DND-41 (cell line): ENCODE measurements around the gene CDK5RAP1.
A peak's percentile ranks its signal among the peaks of the same experiment; 100 is the strongest.

Source experiments
- ATAC-seq: fragments of 200-7000 bp; cut with Tn5 transposase; 3 replicates; pipeline ENCODE4 v1.9.1; 2021; ENCODE audit warnings: low read depth; ENCODE audit not compliant: insufficient read depth
- DNase-seq: peaks from one replicate; pipeline ENCODE4 v3.0.0-alpha.2; 2020
- H2AFZ ChIP-seq: 2 replicates; pipeline ENCODE4 v1.6.0; 2012; ENCODE audit warnings: low read depth, low read length
- H3K27ac ChIP-seq: 2 replicates; pipeline ENCODE4 v1.5.1; 2012; ENCODE audit warnings: low read length, inconsistent platforms
- H3K27me3 ChIP-seq: fragments of 200-600 bp; sonication (generic); 2 replicates; pipeline ENCODE4 v1.6.0; 2012; ENCODE audit warnings: low read length, mild to moderate bottlenecking, inconsistent platforms; ENCODE audit not compliant: insufficient read depth, poor library complexity
- H3K36me3 ChIP-seq: 2 replicates; pipeline ENCODE4 v1.5.1; 2012; ENCODE audit warnings: low read length, inconsistent platforms; ENCODE audit not compliant: insufficient read depth
- H3K4me1 ChIP-seq: 2 replicates; pipeline ENCODE4 v1.5.1; 2012; ENCODE audit warnings: mild to moderate bottlenecking, low read length; ENCODE audit not compliant: insufficient read depth
- H3K4me2 ChIP-seq: 2 replicates; pipeline ENCODE4 v1.6.0; 2012; ENCODE audit warnings: mild to moderate bottlenecking, moderate library complexity, low read length, inconsistent platforms; ENCODE audit not compliant: insufficient read depth
- H3K4me3 ChIP-seq, 2 experiments: fragments of 200-600 bp in 1 of 2; shearing (Covaris generic) in 1 of 2; 2 replicates each; pipeline ENCODE4 v1.5.1; 2012 to 2016; ENCODE audit warnings: inconsistent platforms in 2 of 2, low read length in 2 of 2, mild to moderate bottlenecking in 2 of 2, low read depth in 1 of 2, moderate library complexity in 1 of 2
- H3K79me2 ChIP-seq: 2 replicates; pipeline ENCODE4 v1.6.0; 2012; ENCODE audit warnings: low read length, inconsistent platforms; ENCODE audit not compliant: insufficient read depth
- H3K9ac ChIP-seq: 2 replicates; pipeline ENCODE4 v1.6.0; 2012; ENCODE audit warnings: low read depth, mild to moderate bottlenecking, inconsistent platforms, low read length, moderate library complexity
- H3K9me3 ChIP-seq: 2 replicates; pipeline ENCODE4 v1.5.1; 2012; ENCODE audit warnings: low read length, moderate library complexity, mild to moderate bottlenecking, inconsistent platforms; ENCODE audit not compliant: insufficient read depth, severe bottlenecking
- H4K20me1 ChIP-seq: 2 replicates; pipeline ENCODE4 v1.6.0; 2012; ENCODE audit warnings: low read length; ENCODE audit not compliant: insufficient read depth
- CTCF ChIP-seq: IDR thresholded peaks from 2 replicates; pipeline ENCODE4 v1.5.1; 2012; ENCODE audit warnings: borderline replicate concordance, low read length, moderate library complexity, mild to moderate bottlenecking; ENCODE audit not compliant: poor library complexity, severe bottlenecking; ENCODE audit errors: extremely low read depth
- EZH2 ChIP-seq: IDR thresholded peaks from 3 replicates; pipeline ENCODE4 v1.6.1; 2012; ENCODE audit warnings: borderline replicate concordance, low read depth, mild to moderate bottlenecking, moderate library complexity, low read length, inconsistent platforms; ENCODE audit not compliant: severe bottlenecking

The CDK5RAP1 gene

DNA sequence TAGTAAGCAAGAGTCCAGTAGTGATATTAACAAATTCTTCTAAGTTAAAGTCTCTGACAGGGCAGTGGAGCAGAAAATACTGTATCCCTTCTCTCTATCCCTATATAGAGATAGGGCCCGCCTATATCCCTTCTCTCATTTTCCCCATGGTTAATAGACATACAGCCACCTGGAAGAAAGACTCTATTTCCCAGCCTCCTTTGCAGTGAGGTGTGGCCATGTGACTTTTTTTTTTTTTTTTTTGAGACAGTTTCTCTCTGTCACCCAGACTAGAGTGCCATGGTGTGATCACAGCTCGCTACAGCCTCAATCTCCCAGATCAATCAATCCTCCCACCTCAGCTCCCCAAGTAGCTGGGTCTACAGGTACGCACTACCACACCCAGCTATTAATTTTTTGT is 16.7 kb upstream of the CDK5RAP1 start:
- ATAC-seq = no peak
- Histone ChIP-seq H3K4me1 (no peaks in the 10 kb centered on the region), H3K4me3 (no peak overlapping the region), H3K9me3 (no peaks in the 10 kb centered on the region), H2AFZ (no peak overlapping the region), H3K27ac (no peak overlapping the region), H3K4me2 (no peak overlapping the region), H4K20me1 (no peaks in the 10 kb centered on the region; the same call in 1 of the 2 replicates), H3K79me2 (no peaks in the 10 kb centered on the region), H3K9ac (no peak overlapping the region), H3K36me3 (no peaks in the 10 kb centered on the region), H3K27me3 (no peaks in the 10 kb centered on the region)
- DNase-seq = no peak
- TF ChIP-seq EZH2 = no peak
- no peak for TF ChIP-seq CTCF

GRCh38 chr20:33415948-33416347 is 14.6 kb upstream of the CDK5RAP1 start:
- no peak for DNase-seq
- no peak overlapping the region for H3K4me2 ChIP-seq

GRCh38 chr20:33412484-33412838 is 11.1 kb upstream of the CDK5RAP1 start:
- Histone ChIP-seq H4K20me1 (peaks cover 23% of the 10 kb centered on the region), H3K79me2 (peaks cover 6% of the 10 kb centered on the region; the same call in 1 of the 2 replicates), H3K4me1 (peaks cover 7% of the 10 kb centered on the region; the same call in 1 of the 2 replicates), H3K4me2 (no peak overlapping the region), H3K4me3 (no peak overlapping the region), H3K27me3 (no peaks in the 10 kb centered on the region), H3K9ac (no peak overlapping the region), H2AFZ (no peak overlapping the region), H3K9me3 (no peaks in the 10 kb centered on the region), H3K36me3 (peaks cover 47% of the 10 kb centered on the region), H3K27ac (no peak overlapping the region)
- DNase-seq (no peak), ATAC-seq (no peak)
- TF ChIP-seq EZH2 (no peak), CTCF (no peak)

More at GRCh38 chr20:33415948-33416347, 14.6 kb upstream of the CDK5RAP1 start:
- ATAC-seq = no peak
- peaks cover 19% of the 10 kb centered on the region for H3K36me3 ChIP-seq
- no peaks in the 10 kb centered on the region for H3K4me1 ChIP-seq
- peak; percentile 45 for TF ChIP-seq CTCF
- no peak for TF ChIP-seq EZH2
- H3K9ac ChIP-seq = no peak overlapping the region
- H2AFZ ChIP-seq = no peak overlapping the region
- H3K27ac ChIP-seq = no peak overlapping the region
- no peaks in the 10 kb centered on the region for H3K27me3 ChIP-seq
- no peak overlapping the region for H3K4me3 ChIP-seq
- no peaks in the 10 kb centered on the region for H3K79me2 ChIP-seq
- H4K20me1 ChIP-seq = peaks cover 9% of the 10 kb centered on the region
- no peaks in the 10 kb centered on the region for H3K9me3 ChIP-seq

GRCh38 chr20:33411711-33412483 is 10.6 kb upstream of the CDK5RAP1 start:
- ATAC-seq = no peak
- Histone ChIP-seq H3K9ac (no peak overlapping the region), H3K79me2 (peaks cover 11% of the 10 kb centered on the region; the same call in 1 of the 2 replicates), H4K20me1 (peaks cover 23% of the 10 kb centered on the region), H3K27ac (no peak overlapping the region), H3K4me3 (no peak overlapping the region), H3K4me2 (no peak overlapping the region), H3K4me1 (peaks cover 7% of the 10 kb centered on the region; the same call in 1 of the 2 replicates), H3K9me3 (no peaks in the 10 kb centered on the region), H3K36me3 (peaks cover 52% of the 10 kb centered on the region), H2AFZ (no peak overlapping the region), H3K27me3 (no peaks in the 10 kb centered on the region)
- no peak for DNase-seq
- no peak for TF ChIP-seq EZH2
- TF ChIP-seq CTCF = no peak
